Measurements from ENCODE around the gene OR56A1. TPM values are rescaled to one million over a fixed set of nuclear protein-coding genes. Genes with fewer than 3 reads are reported as not detected.

Gene OR56A1
- total and polyA plus RNA-seq, 2 of the 4 experiments (the other 2 are of a cell fraction) = not detected

DNA sequence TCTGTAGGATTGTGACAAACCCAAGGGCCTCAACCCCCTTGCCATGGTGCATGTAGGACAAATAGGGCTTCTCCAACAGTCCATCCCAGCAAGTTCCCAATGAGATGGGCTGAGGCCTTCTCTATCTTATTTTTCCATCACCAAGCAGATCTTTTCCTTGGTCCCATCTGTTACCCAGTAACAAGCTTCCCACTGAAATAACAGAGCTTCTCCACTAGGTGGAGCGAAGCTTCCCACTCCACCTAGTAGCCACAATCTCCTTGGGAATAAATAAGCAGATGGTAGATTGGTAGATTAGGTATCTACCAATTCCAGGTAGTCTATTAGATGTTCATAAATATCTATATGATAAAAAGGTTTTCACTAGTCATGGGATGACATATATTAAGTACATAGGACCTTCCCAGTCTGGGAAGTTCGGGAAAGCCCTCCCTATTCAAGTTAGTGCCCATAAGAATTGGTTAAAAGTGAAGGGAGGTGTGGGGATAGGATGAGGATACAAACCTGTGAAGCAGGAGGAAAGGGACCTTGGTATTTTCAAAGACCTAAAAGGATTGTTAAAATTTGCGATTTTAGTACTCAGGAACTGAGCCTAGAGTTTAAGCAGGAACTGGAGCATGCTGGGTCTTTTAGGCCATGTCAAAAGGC lies 37.8 kb downstream of the OR56A1 start:
- Histone ChIP-seq H3K14ac (replicated peaks; ENCODE audit: low read depth, low read length) (no peak overlapping the region), H4K8ac (ENCODE audit: low read depth in 2 of 2, low read length in 2 of 2) (no peak overlapping the region), H3K36me3 (ENCODE audit: control insufficient read depth, insufficient read depth, low read length) (no peaks in the 10 kb centered on the region), H2AK9ac (replicated peaks; ENCODE audit: low read depth, low read length, poor library complexity) (no peak overlapping the region), H2BK15ac (ENCODE audit: low read depth, low read length) (no peak overlapping the region), H3K9me3 (ENCODE audit: control insufficient read depth, insufficient read depth, low read length) (peaks cover 2% of the 10 kb centered on the region; the same call in 1 of the 2 replicates), H3K4me3 (ENCODE audit: insufficient read depth, low read depth, low read length) (no peak overlapping the region), H3K4me1 (ENCODE audit: control insufficient read depth, insufficient read depth, low read length) (no peaks in the 10 kb centered on the region), H2AFZ (replicated peaks; ENCODE audit: low read length, poor library complexity) (no peak overlapping the region), H3K56ac (ENCODE audit: extremely low read depth, insufficient read depth, low read length) (no peak overlapping the region), H2BK5ac (ENCODE audit: low read depth, low read length, poor library complexity, severe bottlenecking) (no peak overlapping the region), H2AK5ac (ENCODE audit: low read depth, low read length) (no peak overlapping the region), H4K20me1 (ENCODE audit: insufficient read depth, low read length) (no peaks in the 10 kb centered on the region), H3K4ac (ENCODE audit: low read depth, low read length) (no peak overlapping the region), H3K27ac (ENCODE audit: insufficient read depth, low read length) (no peak overlapping the region), H3K27me3 (ENCODE audit: control insufficient read depth, insufficient read depth, low read length) (no peaks in the 10 kb centered on the region), H3K79me1 (ENCODE audit: low read depth in 1 of 2, low read length in 2 of 2) (no peaks in the 10 kb centered on the region), H3K9ac (ENCODE audit: low read depth, low read length) (no peak overlapping the region), H2BK120ac (ENCODE audit: low read depth, low read length) (no peak overlapping the region), H4K91ac (ENCODE audit: insufficient read depth, low read depth, low read length) (no peak overlapping the region), H3K18ac (ENCODE audit: low read depth, low read length) (no peak overlapping the region), H2BK20ac (ENCODE audit: low read depth, low read length) (no peak overlapping the region), H3K9me1 (ENCODE audit: insufficient read depth, low read length) (no peaks in the 10 kb centered on the region), H3K4me2 (ENCODE audit: low read depth, low read length) (no peak overlapping the region), H4K5ac (ENCODE audit: low read depth, low read length) (no peak overlapping the region), H3K23ac (ENCODE audit: low read depth, low read length) (no peak overlapping the region)
- CTCF ChIA-PET = no interaction called here
- no peak for TF ChIP-seq NFE2L2 (IDR thresholded peaks at IDR 0.05; ENCODE audit: low read depth, low read length)
- no peak for TF ChIP-seq CEBPB (IDR thresholded peaks at IDR 0.05; ENCODE audit: low read depth, low read length)
- no peak for TF ChIP-seq BHLHE40 (IDR thresholded peaks at IDR 0.05; ENCODE audit: low read depth, low read length)
- TF ChIP-seq POLR2A (IDR thresholded peaks at IDR 0.05; ENCODE audit: low read depth, low read length) = no peak
- no peak for TF ChIP-seq MAZ (IDR thresholded peaks at IDR 0.05; ENCODE audit: borderline replicate concordance, low read depth, low read length)
- no peak for TF ChIP-seq MAFK (IDR thresholded peaks at IDR 0.05; ENCODE audit: low read depth, low read length)
- TF ChIP-seq SMC3 (IDR thresholded peaks at IDR 0.05; ENCODE audit: low read depth, low read length) = 0 out of 2 replicates have a peak, but pooled peaks have one; percentile 2
- no peak for TF ChIP-seq FOS (IDR thresholded peaks at IDR 0.05; ENCODE audit: low read depth, low read length)
- TF ChIP-seq, protein P1, sequence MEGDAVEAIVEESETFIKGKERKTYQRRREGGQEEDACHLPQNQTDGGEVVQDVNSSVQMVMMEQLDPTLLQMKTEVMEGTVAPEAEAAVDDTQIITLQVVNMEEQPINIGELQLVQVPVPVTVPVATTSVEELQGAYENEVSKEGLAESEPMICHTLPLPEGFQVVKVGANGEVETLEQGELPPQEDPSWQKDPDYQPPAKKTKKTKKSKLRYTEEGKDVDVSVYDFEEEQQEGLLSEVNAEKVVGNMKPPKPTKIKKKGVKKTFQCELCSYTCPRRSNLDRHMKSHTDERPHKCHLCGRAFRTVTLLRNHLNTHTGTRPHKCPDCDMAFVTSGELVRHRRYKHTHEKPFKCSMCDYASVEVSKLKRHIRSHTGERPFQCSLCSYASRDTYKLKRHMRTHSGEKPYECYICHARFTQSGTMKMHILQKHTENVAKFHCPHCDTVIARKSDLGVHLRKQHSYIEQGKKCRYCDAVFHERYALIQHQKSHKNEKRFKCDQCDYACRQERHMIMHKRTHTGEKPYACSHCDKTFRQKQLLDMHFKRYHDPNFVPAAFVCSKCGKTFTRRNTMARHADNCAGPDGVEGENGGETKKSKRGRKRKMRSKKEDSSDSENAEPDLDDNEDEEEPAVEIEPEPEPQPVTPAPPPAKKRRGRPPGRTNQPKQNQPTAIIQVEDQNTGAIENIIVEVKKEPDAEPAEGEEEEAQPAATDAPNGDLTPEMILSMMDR (conservative IDR thresholded peaks at IDR 0.05; ENCODE audit: low read depth, low read length) = peak; percentile 44
- no peak for TF ChIP-seq CHD1 (IDR thresholded peaks at IDR 0.05; ENCODE audit: low read depth, low read length)
- TF ChIP-seq, protein P2, sequence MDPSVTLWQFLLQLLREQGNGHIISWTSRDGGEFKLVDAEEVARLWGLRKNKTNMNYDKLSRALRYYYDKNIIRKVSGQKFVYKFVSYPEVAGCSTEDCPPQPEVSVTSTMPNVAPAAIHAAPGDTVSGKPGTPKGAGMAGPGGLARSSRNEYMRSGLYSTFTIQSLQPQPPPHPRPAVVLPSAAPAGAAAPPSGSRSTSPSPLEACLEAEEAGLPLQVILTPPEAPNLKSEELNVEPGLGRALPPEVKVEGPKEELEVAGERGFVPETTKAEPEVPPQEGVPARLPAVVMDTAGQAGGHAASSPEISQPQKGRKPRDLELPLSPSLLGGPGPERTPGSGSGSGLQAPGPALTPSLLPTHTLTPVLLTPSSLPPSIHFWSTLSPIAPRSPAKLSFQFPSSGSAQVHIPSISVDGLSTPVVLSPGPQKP (IDR thresholded peaks at IDR 0.05; ENCODE audit: borderline replicate concordance, low read depth, low read length) = no peak
- 0 out of 2 replicates have a peak, but pooled peaks have one; percentile 20 for TF ChIP-seq RAD21 (IDR thresholded peaks at IDR 0.05; ENCODE audit: low read length)
- TF ChIP-seq RFX5 (IDR thresholded peaks at IDR 0.05; ENCODE audit: low read depth, low read length) = no peak
- TF ChIP-seq, protein P3, sequence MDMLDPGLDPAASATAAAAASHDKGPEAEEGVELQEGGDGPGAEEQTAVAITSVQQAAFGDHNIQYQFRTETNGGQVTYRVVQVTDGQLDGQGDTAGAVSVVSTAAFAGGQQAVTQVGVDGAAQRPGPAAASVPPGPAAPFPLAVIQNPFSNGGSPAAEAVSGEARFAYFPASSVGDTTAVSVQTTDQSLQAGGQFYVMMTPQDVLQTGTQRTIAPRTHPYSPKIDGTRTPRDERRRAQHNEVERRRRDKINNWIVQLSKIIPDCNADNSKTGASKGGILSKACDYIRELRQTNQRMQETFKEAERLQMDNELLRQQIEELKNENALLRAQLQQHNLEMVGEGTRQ (IDR thresholded peaks at IDR 0.05; ENCODE audit: low read depth, low read length) = no peak
- TF ChIP-seq RCOR1 (IDR thresholded peaks at IDR 0.05; ENCODE audit: insufficient replicate concordance, low read length) = no peak
- no peak for TF ChIP-seq MXI1 (IDR thresholded peaks at IDR 0.05; ENCODE audit: borderline replicate concordance, low read depth, low read length)
- peak; percentile 7 for DNase-seq
- ATAC-seq (ENCODE audit: low read depth) = no peak
- WGBS, 2 experiments (ENCODE audit: extremely low coverage in 2 of 2, insufficient read length in 1 of 2) = no CpG with 5 or more reads among the region's 3 CpGs
- POLR2A ChIA-PET (ENCODE audit: unreplicated experiment) = no interaction called here
- intact Hi-C loops (cut with micrococcal nuclease) = no loop called here
- BruUV-seq (replicated peaks) = no TSS peak
- in situ Hi-C loops (cut with MboI; ENCODE audit: low sequenced_read_pairs) = no loop called here
- dilution Hi-C loops (cut with HindIII; ENCODE audit: low sequenced_read_pairs, unreplicated experiment) = no loop called here

All from IMR-90 (cell line).